ENCODE results near the gene CTTN.

Gene CTTN

GRCh38 chr11:70467201-70468085, 69.1 kb downstream of the CTTN start:
- peak in 1 of 2 experiments; percentile 39 for DNase-seq (ENCODE audit: low read depth in 1 of 2, low spot score in 1 of 2)
- TF ChIP-seq, protein P1, sequence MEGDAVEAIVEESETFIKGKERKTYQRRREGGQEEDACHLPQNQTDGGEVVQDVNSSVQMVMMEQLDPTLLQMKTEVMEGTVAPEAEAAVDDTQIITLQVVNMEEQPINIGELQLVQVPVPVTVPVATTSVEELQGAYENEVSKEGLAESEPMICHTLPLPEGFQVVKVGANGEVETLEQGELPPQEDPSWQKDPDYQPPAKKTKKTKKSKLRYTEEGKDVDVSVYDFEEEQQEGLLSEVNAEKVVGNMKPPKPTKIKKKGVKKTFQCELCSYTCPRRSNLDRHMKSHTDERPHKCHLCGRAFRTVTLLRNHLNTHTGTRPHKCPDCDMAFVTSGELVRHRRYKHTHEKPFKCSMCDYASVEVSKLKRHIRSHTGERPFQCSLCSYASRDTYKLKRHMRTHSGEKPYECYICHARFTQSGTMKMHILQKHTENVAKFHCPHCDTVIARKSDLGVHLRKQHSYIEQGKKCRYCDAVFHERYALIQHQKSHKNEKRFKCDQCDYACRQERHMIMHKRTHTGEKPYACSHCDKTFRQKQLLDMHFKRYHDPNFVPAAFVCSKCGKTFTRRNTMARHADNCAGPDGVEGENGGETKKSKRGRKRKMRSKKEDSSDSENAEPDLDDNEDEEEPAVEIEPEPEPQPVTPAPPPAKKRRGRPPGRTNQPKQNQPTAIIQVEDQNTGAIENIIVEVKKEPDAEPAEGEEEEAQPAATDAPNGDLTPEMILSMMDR (IDR thresholded peaks at IDR 0.05; ENCODE audit: insufficient read depth, low read length) = peak; percentile 38
- TF ChIP-seq, protein P2, sequence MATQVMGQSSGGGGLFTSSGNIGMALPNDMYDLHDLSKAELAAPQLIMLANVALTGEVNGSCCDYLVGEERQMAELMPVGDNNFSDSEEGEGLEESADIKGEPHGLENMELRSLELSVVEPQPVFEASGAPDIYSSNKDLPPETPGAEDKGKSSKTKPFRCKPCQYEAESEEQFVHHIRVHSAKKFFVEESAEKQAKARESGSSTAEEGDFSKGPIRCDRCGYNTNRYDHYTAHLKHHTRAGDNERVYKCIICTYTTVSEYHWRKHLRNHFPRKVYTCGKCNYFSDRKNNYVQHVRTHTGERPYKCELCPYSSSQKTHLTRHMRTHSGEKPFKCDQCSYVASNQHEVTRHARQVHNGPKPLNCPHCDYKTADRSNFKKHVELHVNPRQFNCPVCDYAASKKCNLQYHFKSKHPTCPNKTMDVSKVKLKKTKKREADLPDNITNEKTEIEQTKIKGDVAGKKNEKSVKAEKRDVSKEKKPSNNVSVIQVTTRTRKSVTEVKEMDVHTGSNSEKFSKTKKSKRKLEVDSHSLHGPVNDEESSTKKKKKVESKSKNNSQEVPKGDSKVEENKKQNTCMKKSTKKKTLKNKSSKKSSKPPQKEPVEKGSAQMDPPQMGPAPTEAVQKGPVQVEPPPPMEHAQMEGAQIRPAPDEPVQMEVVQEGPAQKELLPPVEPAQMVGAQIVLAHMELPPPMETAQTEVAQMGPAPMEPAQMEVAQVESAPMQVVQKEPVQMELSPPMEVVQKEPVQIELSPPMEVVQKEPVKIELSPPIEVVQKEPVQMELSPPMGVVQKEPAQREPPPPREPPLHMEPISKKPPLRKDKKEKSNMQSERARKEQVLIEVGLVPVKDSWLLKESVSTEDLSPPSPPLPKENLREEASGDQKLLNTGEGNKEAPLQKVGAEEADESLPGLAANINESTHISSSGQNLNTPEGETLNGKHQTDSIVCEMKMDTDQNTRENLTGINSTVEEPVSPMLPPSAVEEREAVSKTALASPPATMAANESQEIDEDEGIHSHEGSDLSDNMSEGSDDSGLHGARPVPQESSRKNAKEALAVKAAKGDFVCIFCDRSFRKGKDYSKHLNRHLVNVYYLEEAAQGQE (IDR thresholded peaks at IDR 0.05; ENCODE audit: insufficient replicate concordance, low read depth) = no peak
- Histone ChIP-seq H3K27me3 (ENCODE audit: insufficient read depth, poor library complexity, severe bottlenecking) (no peaks in the 10 kb centered on the region), H3K27ac (replicated peaks) (no peak overlapping the region), H3K4me3 (replicated peaks; ENCODE audit: insufficient read depth, low read length) (no peak overlapping the region)

- no peak for DNase-seq (ENCODE audit: low read depth in 1 of 2, low spot score in 1 of 2)
- no peaks in the 10 kb centered on the region for H3K27me3 ChIP-seq (ENCODE audit: insufficient read depth, poor library complexity, severe bottlenecking)
- no peak overlapping the region for H3K27ac ChIP-seq (replicated peaks)
- H3K4me3 ChIP-seq (replicated peaks; ENCODE audit: insufficient read depth, low read length) = no peak overlapping the region
- TF ChIP-seq, protein P2 (IDR thresholded peaks at IDR 0.05; ENCODE audit: insufficient replicate concordance, low read depth) = no peak
Observed at GRCh38 chr11:70468256-70469195, 70.2 kb downstream of the CTTN start.

GRCh38 chr11:70470127-70470526, 71.8 kb downstream of the CTTN start:
- 0 out of 2 replicates have a peak overlapping the region, but pooled peaks have one; percentile 4 for H3K27ac ChIP-seq (replicated peaks)
- H3K4me3 ChIP-seq (replicated peaks; ENCODE audit: insufficient read depth, low read length) = no peak overlapping the region
- peak; percentile 18 to 65 for DNase-seq (ENCODE audit: low read depth in 1 of 2, low spot score in 1 of 2)
- no peaks in the 10 kb centered on the region for H3K27me3 ChIP-seq (ENCODE audit: insufficient read depth, poor library complexity, severe bottlenecking)
- peak; percentile 66; the same call in 1 of the 2 replicates for TF ChIP-seq POLR2AphosphoS5 (IDR thresholded peaks at IDR 0.05; ENCODE audit: low read depth)
- TF ChIP-seq, protein P1 (IDR thresholded peaks at IDR 0.05; ENCODE audit: insufficient read depth, low read length) = no peak
- TF ChIP-seq, protein P2 (IDR thresholded peaks at IDR 0.05; ENCODE audit: insufficient replicate concordance, low read depth) = no peak

Measured in HL-60 (cell line).